Measurements from ENCODE around the gene PFN3. TPM values are rescaled to one million over a fixed set of nuclear protein-coding genes. Genes with fewer than 3 reads are reported as not detected.

The PFN3 gene
- total and polyA plus RNA-seq, 2 of the 13 experiments (the other 11 are each of a cell fraction or from before 2014, with no cell fraction given) = not detected

- TF ChIP-seq HOMEZ (CRISPR knock-in tag; IDR thresholded peaks at IDR 0.05; ENCODE audit: low read depth) (peak; percentile 58), ZNF136 (CRISPR knock-in tag; IDR thresholded peaks at IDR 0.05; ENCODE audit: low read depth) (0 out of 2 replicates have a peak, but pooled peaks have one; percentile 53), SALL1 (CRISPR knock-in tag; IDR thresholded peaks at IDR 0.05) (peak; percentile 50), CREB3 (CRISPR knock-in tag; IDR thresholded peaks at IDR 0.05) (0 out of 2 replicates have a peak, but pooled peaks have one; percentile 24), KDM5A (IDR thresholded peaks at IDR 0.05; ENCODE audit: borderline replicate concordance, low read length) (peak; percentile 62; the same call in 1 of the 2 replicates), GABPB1 (CRISPR knock-in tag; IDR thresholded peaks at IDR 0.05) (peak; percentile 91), RAD21 (CRISPR knock-in tag; IDR thresholded peaks at IDR 0.05) (peak; percentile 45; the same call in 1 of the 2 replicates), SAP130 (CRISPR knock-in tag; IDR thresholded peaks at IDR 0.05; ENCODE audit: low read depth) (peak; percentile 68), TEAD3 (CRISPR knock-in tag; optimal IDR thresholded peaks at IDR 0.05; ENCODE audit: borderline replicate concordance) (peak; percentile 12), RBFOX2 (IDR thresholded peaks at IDR 0.05; ENCODE audit: low read depth, low read length) (peak; percentile 86), YEATS2 (CRISPR knock-in tag; IDR thresholded peaks at IDR 0.05; ENCODE audit: borderline replicate concordance) (peak; percentile 66; the same call in 1 of the 2 replicates), HES4 (CRISPR knock-in tag; IDR thresholded peaks at IDR 0.05; ENCODE audit: borderline replicate concordance) (0 out of 2 replicates have a peak, but pooled peaks have one; percentile 38), ZNF354B (CRISPR knock-in tag; IDR thresholded peaks at IDR 0.05) (peak; percentile 29; the same call in 1 of the 2 replicates), SP1 (IDR thresholded peaks at IDR 0.05) (no peak), SP1 (CRISPR knock-in tag; IDR thresholded peaks at IDR 0.05) (peak; percentile 59; the same call in 1 of the 2 replicates), MTA1 (CRISPR knock-in tag; IDR thresholded peaks at IDR 0.05; ENCODE audit: borderline replicate concordance) (0 out of 2 replicates have a peak, but pooled peaks have one; percentile 27), ARID4A (CRISPR knock-in tag; IDR thresholded peaks at IDR 0.05; ENCODE audit: borderline replicate concordance) (peak; percentile 76), ZFX (CRISPR knock-in tag; IDR thresholded peaks at IDR 0.05; ENCODE audit: low read depth) (peak; percentile 89), MXD1 (CRISPR knock-in tag; IDR thresholded peaks at IDR 0.05) (peak; percentile 44; the same call in 1 of the 2 replicates), HNRNPH1 (optimal IDR thresholded peaks at IDR 0.05; ENCODE audit: low read depth, low read length) (no peak), ZNF343 (CRISPR knock-in tag; IDR thresholded peaks at IDR 0.05) (no peak), SIX1 (CRISPR knock-in tag; IDR thresholded peaks at IDR 0.05; ENCODE audit: borderline replicate concordance) (0 out of 2 replicates have a peak, but pooled peaks have one; percentile 29)
Observed at GRCh38 chr5:177425801-177426565, 25.5 kb upstream of the PFN3 start (continued).

Data from HepG2 (cell line).